Loucy (cell line): ENCODE results near the gene NOL12.
"Not testable (repeated sequence)": the region's sequence is repeated elsewhere in the genome, so short reads cannot be mapped to it uniquely, and the experiment has no call there.

ENCODE experiments used
- H2AFZ ChIP-seq: fragments of 200-600 bp; sonication (generic); 2 replicates; pipeline ENCODE4 v1.6.0; 2016; ENCODE audit warnings: antibody characterized with exemption, mild to moderate bottlenecking, low read length, moderate library complexity
- H3F3A ChIP-seq: fragments of 200-600 bp; 2 replicates; pipeline ENCODE4 v1.6.0; 2016; ENCODE audit warnings: antibody characterized with exemption, low read depth, mild to moderate bottlenecking
- H3K27me3 ChIP-seq: fragments of 200-600 bp; sonication (generic); 2 replicates; pipeline ENCODE4 v1.6.1; 2014; ENCODE audit warnings: low read length, mild to moderate bottlenecking; ENCODE audit not compliant: insufficient read depth, poor library complexity, severe bottlenecking
- H3K36me3 ChIP-seq: fragments of 200-600 bp; sonication (generic); 2 replicates; pipeline ENCODE4 v1.6.1; 2016; ENCODE audit warnings: low read length; ENCODE audit not compliant: insufficient read depth
- H3K4me1 ChIP-seq: fragments of 200-600 bp; sonication (generic); 2 replicates; pipeline ENCODE4 v1.5.1; 2014; ENCODE audit warnings: low read length, mild to moderate bottlenecking; ENCODE audit not compliant: insufficient read depth, poor library complexity, severe bottlenecking
- H3K4me2 ChIP-seq: fragments of 200-600 bp; sonication (generic); 2 replicates; pipeline ENCODE4 v1.6.0; 2014; ENCODE audit warnings: antibody characterized with exemption, low read length, low read depth, mild to moderate bottlenecking; ENCODE audit not compliant: poor library complexity, severe bottlenecking
- H3K4me3 ChIP-seq: fragments of 200-600 bp; sonication (generic); 2 replicates; pipeline ENCODE4 v1.5.1; 2014; ENCODE audit warnings: low read length, mild to moderate bottlenecking, mixed read lengths; ENCODE audit not compliant: poor library complexity, severe bottlenecking
- H3K79me2 ChIP-seq: fragments of 200-600 bp; sonication (generic); 2 replicates; pipeline ENCODE4 v1.6.1; 2014; ENCODE audit warnings: low read length; ENCODE audit not compliant: insufficient read depth
- H3K9ac ChIP-seq: fragments of 200-600 bp; sonication (generic); 2 replicates; pipeline ENCODE4 v1.6.0; 2014; ENCODE audit warnings: mild to moderate bottlenecking, low read depth, low read length, moderate library complexity; ENCODE audit not compliant: poor library complexity, severe bottlenecking
- H3K9me2 ChIP-seq: fragments of 200-600 bp; sonication (generic); replicated peaks from 2 replicates; pipeline ENCODE4 v1.6.1; 2016; ENCODE audit warnings: low read depth, low read length, mixed read lengths
- H3K9me3 ChIP-seq: fragments of 200-600 bp; sonication (generic); 2 replicates; pipeline ENCODE4 v1.6.1; 2014; ENCODE audit warnings: mild to moderate bottlenecking, antibody characterized with exemption, low read length, low read depth; ENCODE audit not compliant: insufficient read depth
- H4K20me1 ChIP-seq: fragments of 200-600 bp; sonication (generic); 2 replicates; pipeline ENCODE4 v1.6.0; 2014; ENCODE audit warnings: antibody characterized with exemption, low read length, mild to moderate bottlenecking; ENCODE audit not compliant: insufficient read depth, poor library complexity, severe bottlenecking
- EZH2phosphoT487 ChIP-seq: fragments of 200-600 bp; IDR thresholded peaks from 2 replicates; pipeline ENCODE4 v1.6.1; 2018; ENCODE audit warnings: antibody characterized with exemption, mild to moderate bottlenecking, moderate library complexity, borderline replicate concordance
- TF ChIP-seq, protein P1 (sequence below): fragments of 200-600 bp; sonication (generic); conservative IDR thresholded peaks from 2 replicates; pipeline ENCODE4 v1.5.1; 2014; ENCODE audit warnings: mild to moderate bottlenecking, antibody characterized with exemption, low read length

NOL12 gene

DNA sequence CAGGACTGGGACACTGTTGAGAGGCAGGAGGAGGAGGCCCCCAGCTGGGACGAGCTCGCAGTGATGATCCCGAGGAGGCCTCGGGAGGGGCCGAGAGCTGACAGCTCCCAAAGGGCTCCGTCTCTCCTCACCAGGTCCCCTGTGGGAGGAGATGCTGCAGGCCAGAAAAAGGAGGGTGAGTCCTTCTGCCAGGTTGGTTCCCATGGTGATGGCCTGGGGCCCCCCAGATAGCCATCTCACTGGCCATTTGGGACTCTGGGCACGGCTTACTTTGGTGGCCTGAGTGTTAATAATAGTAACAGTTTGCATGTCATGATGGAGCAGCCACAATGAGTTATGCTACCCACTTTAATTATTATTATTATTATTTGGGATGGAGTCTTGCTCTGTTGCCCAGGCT, 29.6 kb downstream of the NOL12 start:
- no peak overlapping the region for H3K4me3 ChIP-seq
- H3K9ac ChIP-seq = no peak overlapping the region
- no peaks in the 10 kb centered on the region for H3K79me2 ChIP-seq
- H2AFZ ChIP-seq = no peak overlapping the region
- no peaks in the 10 kb centered on the region for H3K36me3 ChIP-seq
- H3F3A ChIP-seq = no peaks in the 10 kb centered on the region
- no peaks in the 10 kb centered on the region for H3K4me1 ChIP-seq
- H3K9me3 ChIP-seq = no peaks in the 10 kb centered on the region
- H4K20me1 ChIP-seq = no peaks in the 10 kb centered on the region
- TF ChIP-seq EZH2phosphoT487 = no peak
- TF ChIP-seq, protein P1, sequence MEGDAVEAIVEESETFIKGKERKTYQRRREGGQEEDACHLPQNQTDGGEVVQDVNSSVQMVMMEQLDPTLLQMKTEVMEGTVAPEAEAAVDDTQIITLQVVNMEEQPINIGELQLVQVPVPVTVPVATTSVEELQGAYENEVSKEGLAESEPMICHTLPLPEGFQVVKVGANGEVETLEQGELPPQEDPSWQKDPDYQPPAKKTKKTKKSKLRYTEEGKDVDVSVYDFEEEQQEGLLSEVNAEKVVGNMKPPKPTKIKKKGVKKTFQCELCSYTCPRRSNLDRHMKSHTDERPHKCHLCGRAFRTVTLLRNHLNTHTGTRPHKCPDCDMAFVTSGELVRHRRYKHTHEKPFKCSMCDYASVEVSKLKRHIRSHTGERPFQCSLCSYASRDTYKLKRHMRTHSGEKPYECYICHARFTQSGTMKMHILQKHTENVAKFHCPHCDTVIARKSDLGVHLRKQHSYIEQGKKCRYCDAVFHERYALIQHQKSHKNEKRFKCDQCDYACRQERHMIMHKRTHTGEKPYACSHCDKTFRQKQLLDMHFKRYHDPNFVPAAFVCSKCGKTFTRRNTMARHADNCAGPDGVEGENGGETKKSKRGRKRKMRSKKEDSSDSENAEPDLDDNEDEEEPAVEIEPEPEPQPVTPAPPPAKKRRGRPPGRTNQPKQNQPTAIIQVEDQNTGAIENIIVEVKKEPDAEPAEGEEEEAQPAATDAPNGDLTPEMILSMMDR = no peak
- H3K4me2 ChIP-seq = no peak overlapping the region
- H3K27me3 ChIP-seq = no peaks in the 10 kb centered on the region
- H3K9me2 ChIP-seq = no peaks in the 10 kb centered on the region

DNA sequence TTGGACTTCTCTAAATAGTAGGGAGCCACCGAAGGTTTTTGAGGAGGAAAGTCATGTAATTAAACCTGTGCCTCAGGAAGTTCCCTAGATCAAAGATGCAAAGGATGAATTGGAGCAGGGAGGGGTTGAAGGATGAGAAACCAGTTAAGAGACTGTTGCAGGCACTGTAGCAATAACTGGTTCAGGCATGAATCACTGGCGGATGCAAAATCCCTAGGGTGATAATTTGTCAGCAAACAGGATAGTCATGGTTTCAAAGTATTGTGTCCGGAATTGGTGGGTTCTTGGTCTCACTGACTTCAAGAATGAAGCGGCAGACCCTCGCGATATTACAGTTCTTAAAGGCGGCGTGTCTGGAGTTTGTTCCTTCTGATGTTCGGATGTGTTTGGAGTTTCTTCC, 30.6 kb downstream of the NOL12 start:
- H3K36me3 ChIP-seq = no peaks in the 10 kb centered on the region
- no peaks in the 10 kb centered on the region for H3K4me1 ChIP-seq
- no peaks in the 10 kb centered on the region for H3K9me3 ChIP-seq
- H3K4me3 ChIP-seq = no peak overlapping the region
- H3K9ac ChIP-seq = no peak overlapping the region
- H3K4me2 ChIP-seq = no peak overlapping the region
- TF ChIP-seq, protein P1 = no peak
- TF ChIP-seq EZH2phosphoT487 = no peak
- H3K9me2 ChIP-seq = no peaks in the 10 kb centered on the region
- H4K20me1 ChIP-seq = no peaks in the 10 kb centered on the region
- H3F3A ChIP-seq = no peaks in the 10 kb centered on the region
- no peaks in the 10 kb centered on the region for H3K79me2 ChIP-seq
- H3K27me3 ChIP-seq = no peaks in the 10 kb centered on the region
- no peak overlapping the region for H2AFZ ChIP-seq

DNA sequence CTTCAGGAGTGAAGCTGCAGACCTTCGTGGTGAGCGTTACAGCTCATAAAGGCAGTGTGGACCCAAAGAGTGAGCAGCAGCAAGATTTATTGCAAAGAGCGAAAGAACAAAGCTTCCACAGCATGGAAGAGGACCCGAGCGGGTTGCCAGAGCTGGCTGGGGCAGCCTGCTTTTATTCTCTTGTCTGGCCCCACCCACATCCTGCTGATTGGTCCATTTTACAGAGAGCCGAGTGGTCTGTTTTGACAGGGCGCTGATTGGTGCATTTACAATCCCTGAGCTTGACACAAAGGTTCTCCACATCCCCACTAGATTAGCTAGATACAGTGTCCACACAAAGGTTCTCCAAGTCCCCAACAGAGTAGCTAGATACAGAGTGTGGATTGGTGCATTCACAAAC, 31.1 kb downstream of the NOL12 start:
- not testable (repeated sequence) for H3K36me3 ChIP-seq, H3F3A ChIP-seq, H3K27me3 ChIP-seq, H3K9me2 ChIP-seq, H3K9ac ChIP-seq, H3K4me3 ChIP-seq, H3K4me2 ChIP-seq, H3K9me3 ChIP-seq, H3K79me2 ChIP-seq, H4K20me1 ChIP-seq, H3K4me1 ChIP-seq, H2AFZ ChIP-seq

DNA sequence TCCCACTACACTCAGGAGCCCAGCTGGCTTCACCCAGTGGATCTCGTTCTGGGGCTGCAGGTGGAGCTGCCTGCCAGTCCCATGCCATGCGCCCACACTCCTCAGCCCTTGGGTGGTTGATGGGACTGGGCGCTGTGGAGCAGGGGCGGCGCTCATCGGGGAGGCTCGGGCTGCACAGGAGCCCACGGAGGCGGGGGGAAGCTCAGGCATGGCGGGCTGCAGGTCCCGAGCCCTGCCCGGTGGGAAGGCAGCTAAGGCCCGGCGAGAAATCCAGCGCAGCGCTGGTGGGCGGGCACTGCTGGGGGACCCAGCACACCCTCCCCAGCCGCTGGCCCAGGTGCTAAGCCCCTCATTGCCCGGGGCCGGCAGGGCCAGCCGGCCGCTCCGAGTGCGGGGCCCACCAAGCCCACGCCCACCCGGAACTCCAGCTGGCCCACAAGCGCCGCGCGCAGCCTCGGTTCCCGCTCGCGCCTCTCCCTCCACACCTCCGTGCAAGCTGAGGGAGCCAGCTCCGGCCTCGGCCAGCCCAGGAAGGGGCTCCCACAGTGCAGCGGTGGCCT, 31.7 kb downstream of the NOL12 start:
- H3K9me3 ChIP-seq, H2AFZ ChIP-seq, H3K9ac ChIP-seq, H3K4me3 ChIP-seq, H3K9me2 ChIP-seq, H3K4me1 ChIP-seq, H3K4me2 ChIP-seq, H3F3A ChIP-seq, H3K27me3 ChIP-seq, H3K79me2 ChIP-seq, H4K20me1 ChIP-seq, H3K36me3 ChIP-seq: not testable (repeated sequence)
